DND-41 (cell line): ENCODE measurements around the gene RNF182.

Source experiments
- CTCF ChIP-seq: IDR thresholded peaks from 2 replicates; pipeline ENCODE4 v1.5.1; 2012; ENCODE audit warnings: borderline replicate concordance, low read length, moderate library complexity, mild to moderate bottlenecking; ENCODE audit not compliant: poor library complexity, severe bottlenecking; ENCODE audit errors: extremely low read depth
- EZH2 ChIP-seq: IDR thresholded peaks from 3 replicates; pipeline ENCODE4 v1.6.1; 2012; ENCODE audit warnings: borderline replicate concordance, low read depth, mild to moderate bottlenecking, moderate library complexity, low read length, inconsistent platforms; ENCODE audit not compliant: severe bottlenecking

DNA sequence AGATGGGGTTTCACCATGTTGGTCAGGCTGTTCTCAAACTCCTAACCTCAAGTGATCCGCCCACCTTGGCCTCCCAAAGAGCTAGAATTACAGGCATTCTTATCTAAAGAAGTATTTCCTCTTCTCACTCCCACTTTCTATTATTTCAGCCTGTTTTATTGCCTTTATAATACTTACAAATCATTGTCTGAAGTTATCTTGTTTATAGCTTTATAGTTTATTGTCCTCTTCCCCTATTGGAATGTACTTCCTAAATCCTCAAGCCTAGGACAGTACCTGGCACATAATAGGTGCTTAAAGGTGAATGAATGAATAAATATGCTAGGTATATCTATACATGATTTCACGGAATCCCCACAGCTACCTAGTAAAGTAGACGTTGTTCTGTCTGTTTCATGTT, 37.8 kb upstream of the RNF182 start:
- TF ChIP-seq CTCF (no peak), EZH2 (no peak)
